GM18951 (cell line): ENCODE data around the gene TGM3.
"Not testable (repeated sequence)": the region's sequence is repeated elsewhere in the genome, so short reads cannot be mapped to it uniquely, and the experiment has no call there.

Experiments used
- POLR2A ChIP-seq: IDR thresholded peaks from 4 replicates; pipeline ENCODE4 v1.6.1; 2011; ENCODE audit warnings: mild to moderate bottlenecking; ENCODE audit not compliant: insufficient read length, insufficient read depth; ENCODE audit errors: extremely low read depth
- in situ Hi-C: fragments of 300-500 bp; cut with MboI; formaldehyde crosslinking; loops from one replicate; pipeline ENCODE4 v1.12.0; 2022; ENCODE audit warnings: low sequenced_read_pairs, mixed read lengths, inconsistent platforms; ENCODE audit not compliant: unreplicated experiment

Gene TGM3, protein sequence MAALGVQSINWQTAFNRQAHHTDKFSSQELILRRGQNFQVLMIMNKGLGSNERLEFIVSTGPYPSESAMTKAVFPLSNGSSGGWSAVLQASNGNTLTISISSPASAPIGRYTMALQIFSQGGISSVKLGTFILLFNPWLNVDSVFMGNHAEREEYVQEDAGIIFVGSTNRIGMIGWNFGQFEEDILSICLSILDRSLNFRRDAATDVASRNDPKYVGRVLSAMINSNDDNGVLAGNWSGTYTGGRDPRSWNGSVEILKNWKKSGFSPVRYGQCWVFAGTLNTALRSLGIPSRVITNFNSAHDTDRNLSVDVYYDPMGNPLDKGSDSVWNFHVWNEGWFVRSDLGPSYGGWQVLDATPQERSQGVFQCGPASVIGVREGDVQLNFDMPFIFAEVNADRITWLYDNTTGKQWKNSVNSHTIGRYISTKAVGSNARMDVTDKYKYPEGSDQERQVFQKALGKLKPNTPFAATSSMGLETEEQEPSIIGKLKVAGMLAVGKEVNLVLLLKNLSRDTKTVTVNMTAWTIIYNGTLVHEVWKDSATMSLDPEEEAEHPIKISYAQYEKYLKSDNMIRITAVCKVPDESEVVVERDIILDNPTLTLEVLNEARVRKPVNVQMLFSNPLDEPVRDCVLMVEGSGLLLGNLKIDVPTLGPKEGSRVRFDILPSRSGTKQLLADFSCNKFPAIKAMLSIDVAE

DNA sequence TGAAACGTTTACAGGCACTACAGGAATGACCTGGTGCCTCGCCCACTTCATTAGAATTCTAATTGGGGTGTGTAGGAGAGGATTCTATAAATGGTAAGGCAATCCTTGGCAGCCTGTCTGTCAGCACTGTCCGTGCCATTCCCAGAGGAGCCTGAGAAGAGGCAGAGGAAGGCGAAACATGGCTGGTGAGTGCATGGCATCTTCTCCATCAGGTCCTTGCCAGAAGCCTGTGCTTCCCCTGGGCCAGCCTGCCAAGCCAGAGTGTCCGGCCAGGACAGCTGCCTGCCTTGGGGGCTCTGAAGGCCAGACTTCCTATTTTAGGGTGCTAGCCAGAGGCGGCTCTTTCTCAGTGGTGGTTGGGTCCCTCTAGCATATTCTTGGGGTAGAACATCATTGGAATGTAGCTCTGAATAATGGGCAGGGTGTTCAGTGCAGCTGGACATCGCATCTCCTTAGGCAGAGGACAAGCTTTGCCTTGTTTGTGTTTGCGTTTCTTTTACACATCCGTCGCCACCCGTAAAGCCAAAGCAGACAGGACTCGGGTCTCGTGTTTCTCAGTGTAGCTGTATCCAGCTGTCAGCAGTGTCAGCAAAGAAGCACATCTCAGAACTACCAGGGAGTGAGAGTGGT, at the start of gene TGM3:
Gene TGM3, plus strand, starts transcription at position 116 of the 630 bp plus-strand sequence. Its CDS starts 63 bp downstream, at position 179.
- in situ Hi-C loops, result no loop called here
- no peak for TF ChIP-seq POLR2A

GRCh38 chr20:2246069-2246491, 49.7 kb upstream of the TGM3 start:
- in situ Hi-C loops, result no loop called here
- no peak for TF ChIP-seq POLR2A

GRCh38 chr20:2248837-2249236, 47.0 kb upstream of the TGM3 start:
- in situ Hi-C loops, result no loop called here
- TF ChIP-seq POLR2A, result no peak

GRCh38 chr20:2249935-2250334, 45.9 kb upstream of the TGM3 start:
- in situ Hi-C loops, result no loop called here

GRCh38 chr20:2252419-2252997, 43.3 kb upstream of the TGM3 start:
- TF ChIP-seq POLR2A, result no peak
- in situ Hi-C loops, result no loop called here

More at GRCh38 chr20:2249935-2250334, 45.9 kb upstream of the TGM3 start:
- TF ChIP-seq POLR2A, result no peak

- no peak for TF ChIP-seq POLR2A
- in situ Hi-C loops, result no loop called here
These were observed 42.5 kb upstream of the TGM3 start for GRCh38 chr20:2253256-2253655.

DNA sequence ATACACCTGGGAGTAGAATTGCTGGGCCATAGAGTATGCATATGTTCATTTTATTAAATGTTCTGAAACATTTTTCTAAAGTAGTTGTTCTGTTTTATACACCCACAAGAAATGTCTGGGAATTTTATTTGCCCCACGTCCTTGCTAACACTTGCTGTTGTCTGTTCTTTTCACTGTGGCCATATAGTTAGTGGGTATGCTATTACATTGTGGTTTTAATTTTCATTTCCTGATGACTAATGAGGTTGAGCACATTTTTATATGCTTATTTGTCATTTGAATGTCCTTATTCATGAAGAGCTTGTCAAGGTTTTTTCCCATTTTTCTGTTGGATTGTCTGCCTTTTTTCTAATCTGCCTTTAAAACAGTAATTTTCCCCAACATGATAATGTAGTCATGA, 41.5 kb upstream of the TGM3 start:
- in situ Hi-C loops, result no loop called here
- TF ChIP-seq POLR2A, result no peak

- no peak for TF ChIP-seq POLR2A
- in situ Hi-C loops, result no loop called here
These were observed 39.8 kb upstream of the TGM3 start for GRCh38 chr20:2255926-2256531.

DNA sequence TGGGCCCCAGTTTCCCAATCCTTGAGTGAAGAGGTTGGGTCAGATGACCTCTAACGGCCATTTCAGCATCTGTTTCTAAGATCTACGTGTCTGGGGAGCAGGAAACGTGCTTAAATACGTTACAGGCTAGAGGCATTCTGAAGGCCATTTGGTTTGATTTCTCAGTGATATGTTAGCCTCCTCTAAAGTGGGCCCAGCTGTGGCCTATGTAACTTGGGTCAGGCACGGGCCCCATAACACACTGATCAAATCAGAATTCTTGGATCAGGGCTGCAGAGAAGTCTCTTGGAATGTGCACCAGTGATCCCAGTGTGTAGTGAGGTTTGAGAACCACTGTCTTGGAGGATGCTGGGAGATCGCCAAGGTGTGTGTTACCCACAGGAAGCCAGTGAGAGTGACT, 36.1 kb upstream of the TGM3 start:
- in situ Hi-C loops, result no loop called here
- TF ChIP-seq POLR2A, result no peak

DNA sequence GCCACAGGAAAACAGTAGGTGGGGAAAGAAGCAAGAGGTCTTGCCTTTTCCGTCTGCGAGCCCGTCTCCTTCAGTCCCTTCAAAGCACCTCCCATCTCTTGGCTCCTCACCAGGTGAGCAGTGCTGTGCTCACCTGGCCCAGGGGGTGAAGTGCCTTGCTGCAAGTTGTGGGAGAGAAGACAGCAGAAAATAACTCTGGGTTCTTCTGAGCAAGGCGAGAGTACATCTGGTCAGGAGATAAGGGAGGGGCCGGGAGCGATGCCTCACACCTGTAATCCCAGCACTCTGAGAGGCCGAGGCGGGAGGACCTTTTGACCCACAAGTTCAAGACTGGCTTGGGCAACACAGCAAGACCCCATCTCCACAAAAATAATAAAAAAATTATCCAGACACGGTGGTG, 35.6 kb upstream of the TGM3 start:
- no peak for TF ChIP-seq POLR2A
- in situ Hi-C loops, result no loop called here

GRCh38 chr20:2261046-2261485, 34.7 kb upstream of the TGM3 start:
- in situ Hi-C loops, result no loop called here
- TF ChIP-seq POLR2A, result no peak

DNA sequence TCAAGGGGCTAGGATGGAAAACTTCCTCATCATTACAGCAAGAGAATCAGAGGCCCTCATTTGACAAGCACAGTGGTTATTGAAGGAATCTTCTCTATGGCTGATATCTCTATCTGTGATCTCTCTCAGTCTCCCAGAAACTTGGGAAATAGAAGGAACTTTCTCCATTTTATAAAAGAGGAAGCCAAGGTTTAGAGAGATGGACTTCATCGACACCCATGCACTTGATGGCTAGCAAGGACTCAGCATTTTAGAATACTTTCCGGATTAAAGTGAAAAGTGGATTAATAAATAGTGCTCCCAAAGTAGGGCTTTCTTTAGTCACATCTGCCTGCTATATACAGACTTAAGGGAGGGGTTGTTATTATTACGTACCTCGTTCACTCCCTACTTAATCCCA, 34.2 kb upstream of the TGM3 start:
- no peak for TF ChIP-seq POLR2A
- in situ Hi-C loops, result no loop called here

- no peak for TF ChIP-seq POLR2A
- in situ Hi-C loops, result no loop called here
These were observed 31.7 kb upstream of the TGM3 start for GRCh38 chr20:2264118-2264517.

DNA sequence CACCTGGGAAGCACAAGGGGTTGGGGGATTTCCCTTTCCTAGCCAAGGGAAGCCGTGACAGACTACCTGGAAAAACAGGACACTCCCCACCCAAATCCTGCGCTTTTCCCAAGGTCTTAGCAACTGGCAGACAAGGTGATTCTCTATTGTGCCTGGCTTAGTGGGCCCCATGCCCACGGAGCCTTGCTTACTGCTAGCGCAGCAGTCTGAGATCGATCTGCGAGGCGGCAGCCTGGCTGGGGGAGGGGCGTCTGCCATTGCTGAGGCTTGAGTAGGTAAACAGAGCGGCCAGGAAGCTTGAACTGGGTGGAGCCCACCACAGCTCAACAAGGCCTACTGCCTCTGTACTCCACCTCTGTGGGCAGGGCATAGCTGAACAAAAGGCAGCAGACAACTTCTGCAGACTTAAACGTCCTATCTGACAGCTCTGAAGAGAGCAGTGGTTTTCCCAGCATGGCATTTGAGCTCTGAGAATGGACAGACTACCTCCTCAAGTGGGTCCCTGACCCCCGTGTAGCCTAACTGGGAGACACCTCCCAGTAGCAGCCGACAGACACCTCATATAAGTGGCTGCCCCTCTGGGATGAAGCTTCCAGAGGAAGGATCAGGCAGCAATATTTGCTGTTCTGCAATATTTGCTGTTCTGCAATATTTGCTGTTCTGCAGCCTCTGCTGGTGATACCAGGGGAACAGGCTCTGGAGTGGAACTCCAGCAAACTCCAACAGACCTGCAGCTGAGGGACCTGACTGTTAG, 31.0 kb upstream of the TGM3 start:
- in situ Hi-C loops, result not testable (repeated sequence)
